Stimulated activated CD4-positive, alpha-beta T cell treated with anti-CD3 and anti-CD28 coated beads, Interleukin-15, amount 100 ng/mL, for 24 hours (primary cell): ENCODE results near the gene SLC39A1.

Source experiments
- DNase-seq: peaks from one replicate; pipeline ENCODE4 v3.0.0-alpha.2; 2020

The SLC39A1 gene

DNA sequence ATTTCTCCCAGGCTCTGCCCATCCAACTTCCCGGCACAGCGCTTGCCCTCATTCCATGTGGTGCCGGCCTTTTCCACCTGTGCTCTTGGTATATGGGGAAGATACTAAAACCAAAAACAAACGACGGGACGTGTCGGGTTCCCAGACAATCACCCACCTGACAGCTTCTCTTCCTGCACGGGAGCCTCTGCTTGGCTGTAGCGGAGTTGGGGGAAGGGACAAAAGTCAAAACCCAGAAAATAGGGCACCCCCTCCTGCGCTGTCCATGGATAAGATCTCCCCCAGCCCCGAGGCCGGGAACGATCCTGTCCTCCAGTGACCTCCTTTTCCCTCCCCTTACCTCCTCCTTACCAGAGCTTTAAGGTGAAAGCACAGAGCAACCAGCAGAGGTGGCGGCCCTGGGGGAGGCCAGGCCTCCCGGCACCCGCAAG is 13.5 kb upstream of the SLC39A1 start:
- DNase-seq: no peak

DNA sequence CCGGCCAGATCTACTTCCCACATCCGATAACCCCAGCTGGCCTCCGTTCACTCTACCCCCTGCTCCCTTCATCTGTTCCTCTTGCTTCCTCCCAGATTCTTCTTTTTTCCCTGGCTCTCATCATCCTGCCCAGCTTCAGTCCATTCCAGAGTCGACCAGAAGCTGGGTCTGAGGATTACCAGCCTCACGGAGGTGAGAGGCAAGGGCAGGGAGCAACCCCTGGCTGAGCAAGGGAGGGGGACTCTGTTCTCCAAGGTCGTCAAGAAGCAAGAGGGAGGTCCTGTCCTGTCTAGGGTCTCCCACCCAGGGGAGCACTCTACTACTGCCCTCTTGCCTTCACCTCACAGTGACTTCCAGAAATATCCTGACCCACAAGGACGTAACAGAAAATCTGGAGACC is 10.2 kb upstream of the SLC39A1 start:
- DNase-seq: no peak

- DNase-seq: no peak
These were observed 9.7 kb upstream of the SLC39A1 start for GRCh38 chr1:153973071-153973470.

DNA sequence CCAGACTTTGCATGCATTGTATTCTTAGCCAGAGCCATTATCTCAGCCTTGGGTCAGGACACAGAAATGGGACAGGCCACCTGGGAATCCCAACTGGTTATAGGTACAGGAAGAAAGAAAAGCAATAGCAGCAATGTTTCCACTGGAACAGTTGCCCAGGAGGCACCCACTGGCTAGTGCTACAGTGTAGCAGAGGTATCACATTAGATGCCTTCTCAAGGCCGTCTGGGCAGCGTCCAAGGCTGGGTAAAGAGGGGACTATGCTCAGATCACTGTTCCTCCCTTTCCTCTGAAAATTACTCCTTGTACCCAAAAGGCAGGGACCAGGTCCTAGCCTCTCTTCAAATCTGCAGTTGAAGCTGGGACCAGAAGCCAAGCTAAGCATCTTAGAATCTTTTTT is 7.0 kb upstream of the SLC39A1 start:
- DNase-seq: no peak

DNA sequence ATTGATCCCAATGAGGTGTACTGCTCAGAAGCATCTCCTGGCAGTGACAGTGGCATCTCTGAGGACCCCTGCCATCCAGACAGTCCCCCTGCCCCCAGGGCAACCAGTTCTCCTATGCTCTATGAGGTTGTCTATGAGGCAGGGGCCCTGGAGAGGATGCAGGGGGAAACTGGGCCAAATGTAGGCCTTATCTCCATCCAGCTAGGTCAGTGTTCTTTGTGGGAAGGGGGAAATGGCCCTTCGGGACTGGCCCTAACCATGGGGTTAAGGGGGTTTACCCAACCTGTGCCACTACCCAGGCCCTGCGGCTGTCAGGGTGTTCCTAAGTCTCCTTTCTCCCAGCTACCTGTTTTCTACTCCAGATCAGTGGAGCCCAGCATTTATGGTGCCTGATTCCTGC is 5.6 kb upstream of the SLC39A1 start:
- no peak for DNase-seq

DNA sequence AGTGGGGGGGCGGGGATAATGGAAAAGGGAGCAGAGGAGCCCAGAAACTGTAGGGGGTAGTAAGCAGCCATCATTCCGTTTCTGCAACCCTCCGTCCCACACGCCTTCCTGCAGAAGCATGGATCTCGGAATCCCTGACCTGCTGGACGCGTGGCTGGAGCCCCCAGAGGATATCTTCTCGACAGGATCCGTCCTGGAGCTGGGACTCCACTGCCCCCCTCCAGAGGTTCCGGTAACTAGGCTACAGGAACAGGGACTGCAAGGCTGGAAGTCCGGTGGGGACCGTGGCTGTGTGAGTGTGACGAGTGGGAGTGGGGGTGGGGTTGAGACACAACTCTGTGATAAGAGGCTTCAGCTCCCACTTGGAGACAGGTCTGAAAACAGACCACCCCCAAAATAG is 5.1 kb upstream of the SLC39A1 start:
- no peak for DNase-seq

GRCh38 chr1:153968000-153968363 is 4.6 kb upstream of the SLC39A1 start:
- no peak for DNase-seq

GRCh38 chr1:153967107-153967999 is 4.0 kb upstream of the SLC39A1 start, which contains the start of gene CREB3L4:
Gene CREB3L4 (plus strand): TSS chr1:153967902. CDS start chr1:153968526, 624 bp downstream.
- peak; percentile 90 for DNase-seq

DNA sequence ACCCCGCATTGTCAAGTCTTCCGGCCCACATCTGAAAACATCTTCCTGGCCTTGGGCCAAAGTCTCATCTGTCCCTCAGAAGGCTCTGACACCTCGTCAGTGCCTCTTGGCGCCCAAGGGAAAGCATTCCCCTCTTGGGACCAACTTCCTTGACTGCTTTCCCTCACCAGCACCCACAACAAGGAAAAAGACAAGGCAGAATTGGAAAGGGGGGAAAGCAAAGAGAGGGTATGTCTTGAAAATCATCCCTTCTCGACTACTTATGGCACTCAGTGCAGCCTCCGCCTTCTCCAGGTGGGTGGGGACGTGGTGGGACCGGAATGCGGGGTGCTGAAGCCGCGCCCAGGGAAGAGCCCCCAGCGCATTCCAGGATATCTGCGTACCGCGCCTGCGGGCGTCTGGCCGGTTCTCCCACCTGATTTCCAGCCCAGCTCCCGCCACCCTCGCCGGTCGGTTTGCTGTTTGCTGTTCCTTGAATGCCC is 554 bp upstream of the SLC39A1 start:
- DNase-seq: peak; percentile 42

GRCh38 chr1:153962088-153963029 is 978 bp downstream of the SLC39A1 start:
- no peak for DNase-seq

GRCh38 chr1:153961421-153961820 is 1.9 kb downstream of the SLC39A1 start:
- DNase-seq: no peak

- DNase-seq: no peak
These were observed 3.1 kb downstream of the SLC39A1 start for GRCh38 chr1:153960206-153960605.

- DNase-seq: no peak
These were observed 3.9 kb downstream of the SLC39A1 start for GRCh38 chr1:153959454-153959853.

DNA sequence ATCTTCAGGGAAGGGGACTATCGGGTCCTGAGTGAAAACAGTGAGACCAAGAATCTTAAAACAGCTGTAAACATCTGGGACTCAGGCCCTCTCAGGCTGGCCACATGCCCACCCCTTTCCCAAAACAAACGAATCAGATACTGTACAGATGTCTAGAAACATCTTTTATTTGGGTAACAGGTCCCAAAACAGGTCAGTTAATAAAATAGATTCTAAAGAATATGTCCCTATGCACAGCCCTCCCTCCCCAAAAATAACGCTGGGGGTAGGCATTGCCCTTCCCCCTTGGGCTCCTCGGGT is 4.4 kb downstream of the SLC39A1 start:
- DNase-seq: no peak

DNA sequence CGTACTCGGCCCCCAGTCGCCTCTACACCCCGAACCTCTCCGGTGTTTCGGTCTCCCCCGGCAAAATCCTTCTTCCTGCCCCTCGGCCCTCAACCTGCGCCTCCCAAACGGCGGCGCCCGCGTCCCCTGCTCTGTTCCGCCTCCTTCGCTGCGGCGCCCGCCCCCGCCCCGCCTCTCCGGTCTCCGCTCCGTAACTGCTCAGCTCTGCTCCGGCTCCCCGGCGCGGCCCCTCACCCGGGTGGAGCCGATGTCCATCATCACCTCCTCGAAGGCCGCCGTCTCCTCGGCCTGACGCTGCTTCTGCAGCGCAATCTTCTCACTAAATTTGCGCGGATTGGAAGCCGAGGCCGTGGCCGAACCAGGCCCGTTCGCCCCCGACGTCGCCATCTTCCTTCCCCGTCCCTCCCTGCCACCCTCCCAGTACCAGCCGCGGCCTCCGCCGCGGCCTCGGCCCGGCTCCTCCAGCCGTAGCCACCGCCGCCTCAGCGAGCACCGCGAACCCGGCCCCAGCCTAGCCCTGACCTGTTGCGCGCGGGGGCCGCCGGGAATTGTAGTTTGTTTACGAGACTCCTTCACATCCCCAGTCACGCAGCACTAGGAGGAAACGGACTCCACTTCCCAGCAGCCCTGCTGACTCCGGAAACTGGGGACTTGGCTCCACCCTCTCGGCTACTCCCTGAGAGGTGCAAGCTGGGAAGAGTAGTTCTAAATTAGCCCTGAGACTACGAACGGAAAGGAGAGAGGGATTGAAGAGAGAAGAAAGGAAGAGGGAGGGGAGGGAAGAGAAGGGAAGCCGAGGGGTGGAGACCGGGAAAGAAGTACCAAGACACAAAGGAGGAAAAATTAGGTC is 5.0 kb downstream of the SLC39A1 start, which contains the start of gene CRTC2:
Gene CRTC2, minus strand, starts transcription at position 502 of the 850 bp plus-strand sequence. Its CDS starts 115 bp downstream, at position 387.
- peak; percentile 99 for DNase-seq

DNA sequence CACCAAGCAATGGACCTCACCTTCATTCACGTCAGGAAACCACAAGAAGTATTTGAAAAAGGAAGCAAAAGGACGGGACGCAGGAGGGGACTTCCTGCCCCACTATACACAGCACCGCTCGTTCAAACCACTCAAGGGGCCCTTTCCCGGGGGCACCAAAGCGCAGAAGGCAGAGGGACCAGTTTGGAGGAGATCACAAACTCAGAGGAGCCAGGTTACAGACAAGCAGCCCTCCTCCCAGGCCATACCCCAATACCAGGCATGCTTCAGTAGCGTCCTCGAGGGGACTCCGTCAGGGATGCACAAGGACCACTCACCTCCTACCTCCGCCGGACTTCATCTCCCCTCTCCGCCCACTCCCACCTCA is 5.6 kb downstream of the SLC39A1 start:
- peak; percentile 54 for DNase-seq

DNA sequence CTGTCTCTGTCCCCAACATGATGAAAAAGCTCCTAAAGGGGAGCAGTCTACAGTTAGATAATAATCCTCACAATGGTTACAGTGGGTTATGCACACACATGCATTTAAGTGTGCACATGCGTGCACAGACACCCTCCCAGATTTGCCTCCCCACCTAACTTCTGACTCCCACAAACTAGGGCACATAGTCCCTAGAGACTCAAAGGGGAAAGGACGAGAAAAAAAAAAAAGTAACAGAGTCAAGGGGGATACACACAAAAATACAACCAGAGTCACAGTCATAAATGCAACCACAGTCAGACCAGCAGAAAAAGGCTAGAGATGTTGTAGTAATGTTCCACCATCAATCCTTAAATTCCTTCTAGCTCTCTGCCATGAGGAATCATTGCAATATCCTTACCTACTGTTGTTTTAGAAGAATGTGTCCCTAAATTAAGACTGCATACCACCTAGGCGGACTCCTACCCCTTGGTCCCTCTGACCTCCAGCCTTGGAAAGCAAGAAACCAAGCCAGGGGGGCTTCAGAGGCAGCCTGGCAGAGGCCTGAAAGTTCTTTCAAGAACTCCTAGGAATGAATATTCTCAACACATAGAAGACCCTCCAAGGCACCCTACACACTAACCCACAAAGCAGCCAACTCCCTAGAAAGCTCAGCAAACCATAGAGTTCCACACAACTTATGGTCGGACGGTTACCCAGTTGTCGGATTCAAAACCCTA is 6.2 kb downstream of the SLC39A1 start:
- no peak for DNase-seq

DNA sequence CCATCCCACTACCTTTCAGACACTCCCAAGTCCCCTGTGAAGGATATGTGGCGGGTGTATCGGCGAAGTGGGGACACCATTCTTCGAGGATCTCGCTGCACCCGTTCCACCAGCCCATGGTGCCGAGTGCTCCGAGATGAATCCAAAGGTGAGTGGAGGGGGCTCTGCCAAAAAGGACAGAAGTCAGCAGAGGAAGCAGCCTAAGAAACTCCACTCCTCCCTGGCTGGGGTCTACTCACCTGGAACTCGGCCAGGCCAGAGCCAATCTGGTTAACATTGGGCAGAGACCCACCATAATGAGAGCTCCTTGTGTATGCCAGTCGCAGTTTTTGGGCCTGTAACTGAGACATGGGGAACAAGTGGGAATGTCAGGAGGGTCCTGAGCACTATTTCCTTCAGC is 8.5 kb downstream of the SLC39A1 start:
- no peak for DNase-seq

DNA sequence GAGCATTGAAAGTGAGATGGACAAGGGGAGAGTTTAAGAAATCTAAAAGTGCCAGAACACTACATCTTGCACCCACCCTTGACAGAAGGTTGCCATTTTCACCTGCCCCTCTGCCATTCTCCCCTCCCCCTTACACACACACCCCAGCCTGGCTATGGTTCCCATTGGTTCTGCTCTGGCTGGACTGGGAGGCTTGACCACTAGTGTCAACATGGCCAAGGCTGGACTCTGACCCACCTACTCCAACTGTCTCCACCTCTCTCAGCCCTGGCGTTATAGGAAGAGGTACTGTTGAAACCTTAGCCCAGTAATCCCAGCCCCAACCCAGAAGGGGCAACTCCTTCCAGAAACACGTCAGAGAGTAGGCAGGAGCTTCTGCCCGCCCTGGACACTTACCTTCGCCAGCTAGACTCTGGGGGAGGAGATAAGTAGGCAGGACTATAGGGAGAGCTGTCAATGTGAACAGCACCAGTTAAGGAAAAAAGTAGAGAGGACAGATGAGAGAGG is 9.4 kb downstream of the SLC39A1 start:
- DNase-seq: no peak

GRCh38 chr1:153951801-153952200 is 11.5 kb downstream of the SLC39A1 start:
- DNase-seq: no peak

DNA sequence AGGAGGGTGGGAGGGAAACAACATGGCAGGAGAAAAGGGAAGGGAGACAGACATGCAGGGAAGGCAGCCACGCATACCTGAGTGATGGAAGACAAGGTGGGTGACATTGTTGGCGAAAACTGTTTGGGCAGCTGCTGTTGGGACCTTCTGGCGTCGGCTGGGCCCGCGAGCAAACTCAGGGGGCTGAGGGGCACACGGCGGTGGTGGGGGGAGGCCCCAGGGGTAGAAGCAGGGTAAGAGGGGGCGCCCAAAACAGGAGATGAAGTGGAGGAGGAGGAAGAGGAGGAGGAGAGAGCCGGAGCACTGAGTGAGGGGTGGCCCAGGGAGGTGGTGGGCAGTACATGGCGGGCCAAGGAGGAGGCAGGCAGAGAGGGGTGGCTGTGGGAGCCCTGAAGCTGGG is 12.2 kb downstream of the SLC39A1 start:
- no peak for DNase-seq
